HFFc6 (cell line): Measurements from ENCODE around the gene MSANTD1. TPM values are rescaled to one million over a fixed set of nuclear protein-coding genes. Genes with fewer than 3 reads are reported as not detected.

Experiments
- DNase-seq: peaks from one replicate; pipeline ENCODE4 v3.0.0-alpha.2; 2018
- H3K27ac Mint-ChIP-seq: 2 replicates; pipeline ENCODE4 v1.8.0; 2020; ENCODE audit warnings: mild to moderate bottlenecking, mixed read lengths
- H3K27me3 Mint-ChIP-seq: 2 replicates; pipeline ENCODE4 v1.8.0; 2021; ENCODE audit warnings: mild to moderate bottlenecking, moderate library complexity, mixed read lengths; ENCODE audit not compliant: insufficient read depth
- H3K36me3 Mint-ChIP-seq: 2 replicates; pipeline ENCODE4 v1.8.0; 2021; ENCODE audit warnings: low read depth, mixed read lengths
- H3K4me1 Mint-ChIP-seq: 2 replicates; pipeline ENCODE4 v1.8.0; 2020; ENCODE audit warnings: low read depth, mixed read lengths
- H3K4me3 Mint-ChIP-seq: 2 replicates; pipeline ENCODE4 v1.8.0; 2020; ENCODE audit warnings: mild to moderate bottlenecking, moderate library complexity, mixed read lengths
- H3K9me3 Mint-ChIP-seq: 2 replicates; pipeline ENCODE4 v1.8.0; 2020; ENCODE audit warnings: mild to moderate bottlenecking, mixed read lengths
- CTCF ChIP-seq: fragments of 200-600 bp; sonication (generic); IDR thresholded peaks from 2 replicates; pipeline ENCODE4 v1.5.0; 2021; ENCODE audit warnings: antibody characterized with exemption, mild to moderate bottlenecking
- total RNA-seq, 6 experiments: library from RNA; stranded (reverse); fragmentation: NEBNext Ultra II Directional; extraction: Animal tissue kit (Norgen Biotek cat#: 25700); gene quantifications; 2 replicates in 1 of 6; 3 replicates in 5 of 6; pipeline ENCODE4 v1.2.3, GENCODE V29; 2021

MSANTD1 gene
- total RNA-seq, 6 experiments from 2014 or later, result 0.09 to 0.35 (median 0.12) TPM

GRCh38 chr4:3283916-3284315 is 35.0 kb downstream of the MSANTD1 start:
- DNase-seq, result no peak
- TF ChIP-seq CTCF, result no peak
- 0 out of 2 replicates have a peak, but pooled peaks cover 2% of the 10 kb centered on the region for H3K36me3 Mint-ChIP-seq
- no peak overlapping the region for H3K27ac Mint-ChIP-seq
- H3K9me3 Mint-ChIP-seq, result peaks cover 5% of the 10 kb centered on the region; the same call in 1 of the 2 replicates
- peaks cover 13% of the 10 kb centered on the region for H3K4me1 Mint-ChIP-seq
- H3K27me3 Mint-ChIP-seq, result peaks cover 24% of the 10 kb centered on the region
- H3K4me3 Mint-ChIP-seq, result no peak overlapping the region

- Mint-ChIP-seq H3K4me3 (no peak overlapping the region), H3K27me3 (peaks cover 20% of the 10 kb centered on the region), H3K36me3 (no peaks in the 10 kb centered on the region), H3K9me3 (peaks cover 5% of the 10 kb centered on the region; the same call in 1 of the 2 replicates), H3K4me1 (peaks cover 13% of the 10 kb centered on the region), H3K27ac (no peak overlapping the region)
- no peak for TF ChIP-seq CTCF
- DNase-seq, result no peak
These were observed 36.0 kb downstream of the MSANTD1 start for GRCh38 chr4:3284734-3285557.

- Mint-ChIP-seq H3K4me1 (peaks cover 13% of the 10 kb centered on the region), H3K27me3 (peaks cover 15% of the 10 kb centered on the region), H3K27ac (peak overlapping the region; percentile 49; the same call in 1 of the 2 replicates), H3K9me3 (peaks cover 5% of the 10 kb centered on the region; the same call in 1 of the 2 replicates), H3K36me3 (no peaks in the 10 kb centered on the region), H3K4me3 (peak overlapping the region; percentile 55; the same call in 1 of the 2 replicates)
- no peak for DNase-seq
- TF ChIP-seq CTCF, result no peak
These were observed 36.8 kb downstream of the MSANTD1 start for GRCh38 chr4:3285558-3286334.

GRCh38 chr4:3286335-3287175 is 37.6 kb downstream of the MSANTD1 start:
- H3K4me1 Mint-ChIP-seq, result peaks cover 17% of the 10 kb centered on the region
- no peak for TF ChIP-seq CTCF

More at GRCh38 chr4:3286335-3287175, 37.6 kb downstream of the MSANTD1 start:
- peak overlapping the region; percentile 55; the same call in 1 of the 2 replicates for H3K4me3 Mint-ChIP-seq
- H3K27me3 Mint-ChIP-seq, result peaks cover 13% of the 10 kb centered on the region
- H3K9me3 Mint-ChIP-seq, result peaks cover 4% of the 10 kb centered on the region; the same call in 1 of the 2 replicates
- H3K27ac Mint-ChIP-seq, result peak overlapping the region; percentile 49; the same call in 1 of the 2 replicates
- H3K36me3 Mint-ChIP-seq, result no peaks in the 10 kb centered on the region
- no peak for DNase-seq
